Measurements from ENCODE around the gene GRHL3.

GRCh38 chr1:24389231-24389678 lies 70.1 kb downstream of the GRHL3 start:
- TF ChIP-seq CTCF (IDR thresholded peaks at IDR 0.05; ENCODE audit: insufficient read depth, low read depth, low read length) (no peak), EZH2 (IDR thresholded peaks at IDR 0.05; ENCODE audit: insufficient read depth, low read length) (no peak)
